GM10248 (cell line): Measurements from ENCODE around the gene PRKCA.

Experiments used
- CTCF ChIA-PET: fragments of 300-600 bp; sonication (Branson Sonifier 250); formaldehyde crosslinking; extraction: SDS; loops from one replicate; lab custom pipeline; 2021; ENCODE audit warnings: antibody characterized with exemption; lab: Yijun Ruan, JAX
- POLR2A ChIA-PET: fragments of 350-650 bp; sonication (Branson Sonifier 250); formaldehyde crosslinking; extraction: SDS; loops from one replicate; lab custom pipeline; 2020; ENCODE audit warnings: antibody characterized with exemption; lab: Yijun Ruan, JAX
- DNase-seq: peaks from one replicate; pipeline ENCODE4 v3.0.0; 2012; ENCODE audit errors: extremely low spot score
- CTCF ChIP-seq: IDR thresholded peaks from 2 replicates; pipeline ENCODE4 v1.5.1; 2012; ENCODE audit warnings: mild to moderate bottlenecking, low read depth; ENCODE audit errors: extremely low read depth, missing control alignments, control extremely low read depth

PRKCA gene

GRCh38 chr17:66300956-66301355 lies 1.5 kb upstream of the PRKCA start:
- ChIA-PET CTCF (interaction anchor here (1.1 to 2.0 kb wide), 2 partner anchors 67 to 246 kb away, joined by 3 to 7 read pairs; no protein-coding TSS in a partner anchor), POLR2A (no interaction called here)
- DNase-seq: no peak
- no peak for TF ChIP-seq CTCF

GRCh38 chr17:66301367-66301863 lies 998 bp upstream of the PRKCA start:
- CTCF ChIA-PET: interaction anchor here (1.1 to 2.0 kb wide), 2 partner anchors 67 to 246 kb away, joined by 3 to 7 read pairs; no protein-coding TSS in a partner anchor

GRCh38 chr17:66302761-66303626 lies 581 bp downstream of the PRKCA start:
- DNase-seq: peak; percentile 27
- no peak for TF ChIP-seq CTCF
- ChIA-PET CTCF (no interaction called here), POLR2A (interaction anchor here (0.6 kb wide), 1 partner anchor 361 kb away, joined by 5 read pairs; no protein-coding TSS in a partner anchor)

More at GRCh38 chr17:66301367-66301863, 998 bp upstream of the PRKCA start:
- POLR2A ChIA-PET: no interaction called here
- DNase-seq: no peak
- no peak for TF ChIP-seq CTCF

GRCh38 chr17:66304304-66305174 lies 2.1 kb downstream of the PRKCA start:
- DNase-seq: no peak
- ChIA-PET CTCF (no interaction called here), POLR2A (no interaction called here)
- no peak for TF ChIP-seq CTCF

- ChIA-PET POLR2A (no interaction called here), CTCF (interaction anchor here (1.1 to 1.7 kb wide), 3 partner anchors 9 to 261 kb away, joined by 3 to 6 read pairs (median 3); no protein-coding TSS in a partner anchor)
- DNase-seq: no peak
- no peak for TF ChIP-seq CTCF
These were observed 4.0 kb downstream of the PRKCA start for GRCh38 chr17:66306446-66306845.

- POLR2A ChIA-PET: no interaction called here
- no peak for TF ChIP-seq CTCF
- CTCF ChIA-PET: interaction anchor here (1.1 to 1.7 kb wide), 2 partner anchors 9 to 28 kb away, joined by 3 to 6 read pairs; no protein-coding TSS in a partner anchor
- DNase-seq: no peak
These were observed 4.8 kb downstream of the PRKCA start for GRCh38 chr17:66307257-66307656.
